C4-2B (cell line): ENCODE results near the gene DNAH14.

Experiments
- CTCF ChIP-seq: fragments of 450-650 bp; conservative IDR thresholded peaks from 2 replicates; pipeline ENCODE4 v1.5.1; 2017; ENCODE audit warnings: mild to moderate bottlenecking
- ZFX ChIP-seq: fragments of 450-650 bp; IDR thresholded peaks from 2 replicates; pipeline ENCODE4 v1.6.1; 2017

- TF ChIP-seq CTCF: no peak
- TF ChIP-seq ZFX: no peak
Observed at GRCh38 chr1:224932607-224933249, 3.3 kb downstream of the DNAH14 start.
